ENCODE results near the gene AQP7.

The AQP7 gene

GRCh38 chr9:33341182-33341581 is 61.2 kb downstream of the AQP7 start:
- H3K4me3 ChIP-seq (ENCODE audit: low read depth, low read length), result no peak overlapping the region
- TF ChIP-seq CTCF (IDR thresholded peaks at IDR 0.05; ENCODE audit: borderline replicate concordance, insufficient read depth, low read depth, low read length), result no peak

- H3K4me3 ChIP-seq (ENCODE audit: low read depth, low read length), result no peak overlapping the region
- no peak for TF ChIP-seq CTCF (IDR thresholded peaks at IDR 0.05; ENCODE audit: borderline replicate concordance, insufficient read depth, low read depth, low read length)
These were observed 62.2 kb downstream of the AQP7 start for GRCh38 chr9:33340186-33340585.
